ENCODE results near the gene MTRF1L.

Gene MTRF1L

DNA sequence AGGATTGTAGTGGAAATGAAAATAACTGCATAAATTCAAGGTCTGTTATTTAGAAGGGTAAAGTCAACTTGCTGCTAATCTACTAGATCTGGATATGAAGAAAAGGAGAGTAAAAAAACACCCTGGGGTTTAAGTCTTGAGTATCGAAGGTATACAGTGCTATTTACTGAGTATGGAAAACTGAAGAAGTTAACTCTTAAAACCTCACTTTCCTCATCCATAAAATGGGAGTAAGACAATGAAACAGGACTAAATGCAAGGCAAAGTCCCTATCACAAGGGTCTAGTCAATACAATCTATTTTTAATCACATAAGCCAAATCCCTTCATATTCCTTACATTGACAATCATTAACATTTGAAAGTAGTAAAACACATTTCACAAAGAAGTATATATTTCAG is 21.9 kb downstream of the MTRF1L start:
- TF ChIP-seq CTCF (IDR thresholded peaks at IDR 0.05; ENCODE audit: unreplicated experiment in 3 of 3): no peak
- Mint-ChIP-seq H3K4me1 (peaks cover 32% of the 10 kb centered on the region), H3K36me3 (ENCODE audit: low read depth) (peaks cover 17% of the 10 kb centered on the region), H3K9me3 (no peaks in the 10 kb centered on the region), H3K27ac (peak overlapping the region in 1 of 3 experiments; percentile 9), H3K27me3 (ENCODE audit: low read depth) (no peaks in the 10 kb centered on the region), H3K4me3 (peak overlapping the region; percentile 73 to 94 (median 92))

GRCh38 chr6:152979116-152979515 is 23.4 kb downstream of the MTRF1L start:
- Mint-ChIP-seq H3K27ac (no peak overlapping the region), H3K9me3 (peaks cover 5% of the 10 kb centered on the region), H3K4me3 (no peak overlapping the region), H3K4me1 (peaks cover 20% of the 10 kb centered on the region), H3K27me3 (ENCODE audit: low read depth) (no peaks in the 10 kb centered on the region), H3K36me3 (ENCODE audit: low read depth) (peaks cover 33% of the 10 kb centered on the region)
- no peak for TF ChIP-seq CTCF (IDR thresholded peaks at IDR 0.05; ENCODE audit: unreplicated experiment in 3 of 3)

DNA sequence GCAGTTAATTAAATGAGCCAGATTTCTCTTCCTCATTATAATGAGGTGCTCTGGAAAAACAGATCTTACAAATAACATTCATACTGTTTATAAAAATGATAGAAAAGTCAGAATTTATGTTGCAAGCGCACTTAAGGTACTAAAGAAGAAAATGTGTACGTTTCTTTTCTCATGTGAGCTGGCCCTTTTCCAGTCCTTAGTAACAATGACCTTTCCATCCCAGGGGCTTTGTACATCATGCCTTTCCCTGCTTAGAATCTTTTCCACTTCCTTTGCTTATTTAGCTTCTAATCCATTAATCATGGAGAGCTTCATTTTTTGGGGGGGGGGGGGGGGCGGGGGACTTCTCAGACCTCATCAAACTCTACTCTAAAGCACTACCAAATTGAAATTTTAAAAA is 24.5 kb downstream of the MTRF1L start:
- Mint-ChIP-seq H3K27me3 (ENCODE audit: low read depth) (no peaks in the 10 kb centered on the region), H3K36me3 (ENCODE audit: low read depth) (peaks cover 43% of the 10 kb centered on the region), H3K9me3 (peaks cover 5% of the 10 kb centered on the region), H3K27ac (no peak overlapping the region), H3K4me3 (no peak overlapping the region), H3K4me1 (peaks cover 17% of the 10 kb centered on the region)
- no peak for TF ChIP-seq CTCF (IDR thresholded peaks at IDR 0.05; ENCODE audit: unreplicated experiment in 3 of 3)

DNA sequence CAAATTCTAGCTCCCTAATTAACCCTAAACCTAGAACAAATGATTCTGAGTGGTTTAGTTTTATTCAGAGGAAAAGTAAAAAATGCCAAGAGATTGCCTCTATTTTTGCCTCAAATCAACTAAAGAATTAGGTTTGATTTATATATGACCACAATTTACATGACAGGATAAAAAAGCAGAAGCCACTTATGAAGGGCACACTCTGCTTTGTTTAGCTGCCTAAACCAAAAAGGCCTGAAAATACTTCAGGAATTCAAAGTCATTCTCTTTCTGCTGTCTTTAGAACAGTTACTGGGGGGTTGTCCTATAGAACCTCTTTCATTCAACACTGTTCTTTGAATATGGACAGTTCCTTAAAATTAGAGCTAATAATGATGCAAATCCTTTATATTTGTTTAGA is 25.0 kb downstream of the MTRF1L start:
- Mint-ChIP-seq H3K9me3 (peaks cover 5% of the 10 kb centered on the region), H3K27ac (no peak overlapping the region), H3K36me3 (ENCODE audit: low read depth) (peaks cover 48% of the 10 kb centered on the region), H3K4me1 (peaks cover 17% of the 10 kb centered on the region), H3K4me3 (no peak overlapping the region), H3K27me3 (ENCODE audit: low read depth) (no peaks in the 10 kb centered on the region)
- no peak for TF ChIP-seq CTCF (IDR thresholded peaks at IDR 0.05; ENCODE audit: unreplicated experiment in 3 of 3)

- peaks cover 17% of the 10 kb centered on the region for H3K4me1 Mint-ChIP-seq
- H3K4me3 Mint-ChIP-seq: no peak overlapping the region
- peaks cover 56% of the 10 kb centered on the region for H3K36me3 Mint-ChIP-seq (ENCODE audit: low read depth)
- TF ChIP-seq CTCF (IDR thresholded peaks at IDR 0.05; ENCODE audit: unreplicated experiment in 3 of 3): no peak
- H3K27ac Mint-ChIP-seq: no peak overlapping the region
- no peaks in the 10 kb centered on the region for H3K27me3 Mint-ChIP-seq (ENCODE audit: low read depth)
- H3K9me3 Mint-ChIP-seq: peaks cover 5% of the 10 kb centered on the region
Measured at GRCh38 chr6:152976749-152977148, 25.8 kb downstream of the MTRF1L start.

DNA sequence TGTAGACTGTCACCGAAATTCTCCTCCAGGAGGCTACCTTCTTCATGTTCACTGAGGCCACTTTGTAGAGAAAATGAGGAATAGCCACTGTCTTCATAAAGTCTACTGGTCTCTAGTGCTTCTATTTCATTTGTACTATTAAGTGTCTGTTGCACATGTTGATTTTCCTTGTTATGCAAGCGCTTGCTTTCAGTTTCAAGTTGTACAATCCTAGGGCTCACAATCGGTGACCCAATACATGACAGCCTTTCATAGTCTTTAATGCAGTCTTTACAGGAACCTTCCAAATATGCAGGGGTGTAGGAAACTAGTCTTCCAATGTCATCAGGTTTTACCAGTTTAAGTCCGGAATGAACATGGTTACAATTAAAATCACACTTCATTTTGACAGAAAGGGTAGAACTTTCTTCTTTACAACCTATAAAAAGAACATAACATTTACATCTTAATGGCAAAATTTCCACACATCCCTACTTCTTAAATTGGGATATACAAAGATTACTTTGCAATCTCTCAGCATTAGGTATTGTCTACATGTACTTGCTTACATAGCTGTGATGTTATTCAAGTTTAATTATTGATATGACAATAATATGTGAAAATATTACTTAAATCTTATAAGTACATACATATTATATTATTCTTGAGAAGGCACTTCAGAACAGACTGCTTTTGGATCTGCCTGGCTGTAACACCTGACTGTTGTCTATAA is 27.1 kb downstream of the MTRF1L start:
- Mint-ChIP-seq H3K27ac (no peak overlapping the region), H3K4me1 (peaks cover 6% of the 10 kb centered on the region), H3K9me3 (peaks cover 12% of the 10 kb centered on the region), H3K4me3 (no peak overlapping the region), H3K36me3 (ENCODE audit: low read depth) (peaks cover 68% of the 10 kb centered on the region), H3K27me3 (ENCODE audit: low read depth) (no peaks in the 10 kb centered on the region)
- TF ChIP-seq CTCF (IDR thresholded peaks at IDR 0.05; ENCODE audit: unreplicated experiment in 3 of 3): no peak
